CD4-positive, CD25-positive, alpha-beta regulatory T cell (primary cell): ENCODE results near the gene NME7. TPM values are rescaled to one million over a fixed set of nuclear protein-coding genes. Genes with fewer than 3 reads are reported as not detected.
"Not testable (repeated sequence)": the region's sequence is repeated elsewhere in the genome, so short reads cannot be mapped to it uniquely, and the experiment has no call there.

ENCODE experiments used
- ATAC-seq, 2 donors: fragments of 150-1000 bp; cut with Tn5 transposase; one replicate each; pipeline ENCODE4 v1.10.0; 2021; ENCODE audit warnings: low read depth in 2 of 2, moderate number of reproducible peaks in 2 of 2, moderate library complexity in 1 of 2
- DNase-seq, 3 donors: peaks; one replicate each; pipeline versions ENCODE4 v3.0.0 to v3.0.0-alpha.2; 2012 to 2022; ENCODE audit warnings: mixed read lengths in 1 of 3
- H3K27ac ChIP-seq: one replicate; pipeline ENCODE4 v1.7.0; 2013; ENCODE audit warnings: mild to moderate bottlenecking, low read length; ENCODE audit not compliant: insufficient read depth, poor library complexity, severe bottlenecking
- H3K27me3 ChIP-seq: one replicate; pipeline ENCODE4 v1.7.0; 2013; ENCODE audit warnings: low read length; ENCODE audit not compliant: control insufficient read depth, insufficient read depth
- H3K36me3 ChIP-seq: one replicate; pipeline ENCODE4 v1.7.0; 2013; ENCODE audit warnings: mild to moderate bottlenecking, low read length, moderate library complexity; ENCODE audit not compliant: control insufficient read depth, insufficient read depth
- H3K4me1 ChIP-seq: 2 replicates; pipeline ENCODE4 v1.7.0; 2013; ENCODE audit warnings: mild to moderate bottlenecking, low read length; ENCODE audit not compliant: insufficient read depth, control insufficient read depth, poor library complexity, severe bottlenecking
- H3K4me3 ChIP-seq: one replicate; pipeline ENCODE4 v1.7.0; 2013; ENCODE audit warnings: low read depth, mild to moderate bottlenecking, low read length, moderate library complexity
- H3K9me3 ChIP-seq, 2 experiments: 1 replicate in 1 of 2; 2 replicates in 1 of 2; pipeline ENCODE4 v1.7.0; 2013; ENCODE audit warnings: low read length in 2 of 2, mild to moderate bottlenecking in 1 of 2, moderate library complexity in 1 of 2; ENCODE audit not compliant: control insufficient read depth in 2 of 2
- H3K27ac Mint-ChIP-seq, 3 donors: one replicate each; pipeline ENCODE4 v1.8.0; 2020 to 2022; ENCODE audit warnings: mild to moderate bottlenecking in 3 of 3, mixed read lengths in 3 of 3, moderate library complexity in 2 of 3
- H3K27me3 Mint-ChIP-seq: one replicate; pipeline ENCODE4 v1.8.0; 2022; ENCODE audit warnings: mild to moderate bottlenecking, mixed read lengths
- H3K36me3 Mint-ChIP-seq: one replicate; pipeline ENCODE4 v1.8.0; 2020; ENCODE audit warnings: mixed read lengths
- H3K4me1 Mint-ChIP-seq, 4 donors: one replicate each; pipeline ENCODE4 v1.8.0; 2020 to 2022; ENCODE audit warnings: mixed read lengths in 4 of 4, mild to moderate bottlenecking in 1 of 4
- H3K4me3 Mint-ChIP-seq, 4 donors: one replicate each; pipeline ENCODE4 v1.8.0; 2020 to 2022; ENCODE audit warnings: mild to moderate bottlenecking in 4 of 4, mixed read lengths in 4 of 4, moderate library complexity in 3 of 4
- H3K9me3 Mint-ChIP-seq, 7 donors: one replicate each; pipeline ENCODE4 v1.8.0; 2020 to 2022; ENCODE audit warnings: mixed read lengths in 7 of 7, mild to moderate bottlenecking in 3 of 7, moderate library complexity in 2 of 7
- polyA plus RNA-seq, 4 donors: library from polyadenylated mRNA; unstranded; fragments of 300-500 nt; fragmentation: Illumina TruSeq; gene quantifications; one replicate each; pipeline ENCODE4 v1.2.3, GENCODE V29; 2021
- total RNA-seq: library from RNA; stranded (reverse); gene quantifications from one replicate; pipeline ENCODE4 v1.2.3, GENCODE V29; 2022

Gene NME7
- total and polyA plus RNA-seq, 5 donors from 2014 or later, result 8.3 to 40.2 (median 17.5) TPM

GRCh38 chr1:169196581-169196980, 171.0 kb downstream of the NME7 start:
- Mint-ChIP-seq H3K27me3 (no peaks in the 10 kb centered on the region), H3K4me3 (no peak overlapping the region), H3K9me3 (peaks cover 0 to 12% (median 1%) of the 10 kb centered on the region in 7 donors), H3K36me3 (peaks cover 6% of the 10 kb centered on the region), H3K4me1 (peaks cover 0 to under 1% (median 0%) of the 10 kb centered on the region in 4 donors), H3K27ac (no peak overlapping the region)
- no peaks in the 10 kb centered on the region for H3K4me1 ChIP-seq
- no peaks in the 10 kb centered on the region for H3K36me3 ChIP-seq
- no peaks in the 10 kb centered on the region for H3K9me3 ChIP-seq
- DNase-seq (no peak), ATAC-seq (no peak)
- H3K4me3 ChIP-seq, result no peak overlapping the region
- no peak overlapping the region for H3K27ac ChIP-seq
- no peaks in the 10 kb centered on the region for H3K27me3 ChIP-seq

GRCh38 chr1:169196161-169196560, 171.4 kb downstream of the NME7 start:
- Mint-ChIP-seq H3K4me1 (no peaks in the 10 kb centered on the region), H3K4me3 (no peak overlapping the region), H3K27me3 (no peaks in the 10 kb centered on the region), H3K36me3 (peaks cover 5% of the 10 kb centered on the region), H3K27ac (no peak overlapping the region), H3K9me3 (peaks cover 0 to 12% (median 0%) of the 10 kb centered on the region in 7 donors)
- ATAC-seq, result no peak
- no peak overlapping the region for H3K4me3 ChIP-seq
- H3K27me3 ChIP-seq, result no peaks in the 10 kb centered on the region
- H3K36me3 ChIP-seq, result no peaks in the 10 kb centered on the region
- no peak overlapping the region for H3K27ac ChIP-seq
- no peaks in the 10 kb centered on the region for H3K4me1 ChIP-seq
- no peaks in the 10 kb centered on the region for H3K9me3 ChIP-seq
- no peak for DNase-seq

- H3K9me3 ChIP-seq, result no peaks in the 10 kb centered on the region
- H3K27me3 Mint-ChIP-seq, result no peaks in the 10 kb centered on the region
- no peaks in the 10 kb centered on the region for H3K27me3 ChIP-seq
- no peak overlapping the region for H3K4me3 ChIP-seq
- no peak overlapping the region for H3K4me3 Mint-ChIP-seq
- ATAC-seq, result no peak
- H3K4me1 Mint-ChIP-seq, result no peaks in the 10 kb centered on the region
- no peaks in the 10 kb centered on the region for H3K36me3 ChIP-seq
- no peak overlapping the region for H3K27ac Mint-ChIP-seq
- DNase-seq, result no peak
- H3K9me3 Mint-ChIP-seq, result peaks cover 0 to 11% (median 0%) of the 10 kb centered on the region in 7 donors
- H3K27ac ChIP-seq, result no peak overlapping the region
- H3K36me3 Mint-ChIP-seq, result peaks cover 6% of the 10 kb centered on the region
- no peaks in the 10 kb centered on the region for H3K4me1 ChIP-seq
Observed at GRCh38 chr1:169193191-169193850, 174.3 kb downstream of the NME7 start.

DNA sequence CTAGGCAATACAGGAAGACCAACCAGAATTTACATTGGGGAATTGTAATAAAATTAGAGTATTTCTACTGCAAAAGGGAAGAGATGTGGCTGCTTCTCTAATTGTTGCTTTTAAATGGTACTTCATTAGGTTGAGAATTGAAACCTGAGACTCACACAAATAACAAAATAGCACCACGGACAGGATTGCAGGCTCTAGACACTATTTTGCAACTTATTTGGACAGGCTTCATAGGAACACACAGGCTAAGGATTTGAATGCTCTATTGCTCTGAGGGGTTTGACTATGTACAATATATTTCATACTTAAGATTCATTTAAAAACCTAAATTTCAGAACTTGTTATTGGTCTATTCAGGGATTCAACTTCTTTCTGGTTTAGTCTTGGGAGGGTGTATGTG, 181.5 kb downstream of the NME7 start:
- Histone ChIP-seq H3K36me3 (no peaks in the 10 kb centered on the region), H3K9me3 (no peaks in the 10 kb centered on the region), H3K4me1 (no peaks in the 10 kb centered on the region), H3K4me3 (no peak overlapping the region), H3K27ac (no peak overlapping the region), H3K27me3 (no peaks in the 10 kb centered on the region)
- Mint-ChIP-seq H3K9me3 (peaks cover 0 to 3% (median 0%) of the 10 kb centered on the region in 7 donors), H3K4me1 (no peaks in the 10 kb centered on the region), H3K36me3 (peaks cover 6% of the 10 kb centered on the region), H3K4me3 (no peak overlapping the region), H3K27ac (no peak overlapping the region), H3K27me3 (no peaks in the 10 kb centered on the region)
- DNase-seq (no peak), ATAC-seq (no peak)

DNA sequence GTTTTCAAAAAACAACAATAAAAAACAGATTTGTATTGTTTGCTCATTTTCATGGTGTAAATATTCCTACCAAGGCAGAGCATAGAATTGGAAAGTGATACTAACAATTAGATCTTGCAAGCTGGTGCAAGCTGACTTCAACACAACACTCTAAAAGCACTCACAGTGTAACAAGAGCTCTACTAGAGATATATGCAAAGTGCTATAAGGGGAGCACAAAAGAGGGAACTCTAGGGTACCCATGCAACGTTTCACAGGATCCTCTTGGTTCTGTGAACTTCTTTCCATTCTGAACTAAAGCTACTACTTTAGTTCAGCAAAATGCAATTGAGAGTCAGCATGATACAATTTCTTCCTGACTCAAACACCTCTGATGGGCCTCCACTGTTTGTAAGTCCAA, 182.8 kb downstream of the NME7 start:
- Mint-ChIP-seq H3K27ac (no peak overlapping the region), H3K4me1 (no peaks in the 10 kb centered on the region), H3K36me3 (peaks cover 6% of the 10 kb centered on the region), H3K4me3 (no peak overlapping the region), H3K27me3 (no peaks in the 10 kb centered on the region), H3K9me3 (peaks cover 0 to 3% (median 0%) of the 10 kb centered on the region in 7 donors)
- no peaks in the 10 kb centered on the region for H3K36me3 ChIP-seq
- no peaks in the 10 kb centered on the region for H3K9me3 ChIP-seq
- ATAC-seq (no peak), DNase-seq (no peak)
- no peak overlapping the region for H3K27ac ChIP-seq
- no peaks in the 10 kb centered on the region for H3K27me3 ChIP-seq
- H3K4me3 ChIP-seq, result no peak overlapping the region
- no peaks in the 10 kb centered on the region for H3K4me1 ChIP-seq

DNA sequence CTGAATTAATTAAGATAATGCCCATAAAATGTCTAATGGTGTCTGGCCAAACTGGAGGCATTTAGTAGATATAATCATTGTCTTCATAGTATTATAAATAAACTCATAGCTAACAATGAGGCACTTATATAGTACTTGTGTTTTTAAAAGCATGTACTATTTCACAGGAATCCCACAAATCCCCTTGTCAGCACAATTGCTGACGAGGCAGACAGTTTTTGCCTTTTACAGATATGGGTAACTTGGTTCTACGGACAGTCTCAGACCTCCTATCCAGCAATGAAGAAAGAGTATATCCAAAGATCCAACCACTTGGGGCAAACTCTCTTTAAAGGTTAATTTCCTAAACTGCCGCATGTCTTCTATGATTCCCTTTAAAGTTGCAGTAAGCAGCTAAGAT, 187.4 kb downstream of the NME7 start:
- H3K4me3 ChIP-seq, result no peak overlapping the region
- H3K27me3 ChIP-seq, result no peaks in the 10 kb centered on the region
- no peaks in the 10 kb centered on the region for H3K4me1 ChIP-seq
- peaks cover 0 to 5% (median 0%) of the 10 kb centered on the region in 7 donors for H3K9me3 Mint-ChIP-seq
- no peaks in the 10 kb centered on the region for H3K36me3 ChIP-seq
- H3K36me3 Mint-ChIP-seq, result no peaks in the 10 kb centered on the region
- no peaks in the 10 kb centered on the region for H3K27me3 Mint-ChIP-seq
- H3K27ac ChIP-seq, result no peak overlapping the region
- H3K4me3 Mint-ChIP-seq, result no peak overlapping the region
- no peak overlapping the region for H3K27ac Mint-ChIP-seq
- H3K9me3 ChIP-seq, result no peaks in the 10 kb centered on the region
- peaks cover 0 to 2% (median 0%) of the 10 kb centered on the region in 4 donors for H3K4me1 Mint-ChIP-seq
- DNase-seq (no peak), ATAC-seq (no peak)

DNA sequence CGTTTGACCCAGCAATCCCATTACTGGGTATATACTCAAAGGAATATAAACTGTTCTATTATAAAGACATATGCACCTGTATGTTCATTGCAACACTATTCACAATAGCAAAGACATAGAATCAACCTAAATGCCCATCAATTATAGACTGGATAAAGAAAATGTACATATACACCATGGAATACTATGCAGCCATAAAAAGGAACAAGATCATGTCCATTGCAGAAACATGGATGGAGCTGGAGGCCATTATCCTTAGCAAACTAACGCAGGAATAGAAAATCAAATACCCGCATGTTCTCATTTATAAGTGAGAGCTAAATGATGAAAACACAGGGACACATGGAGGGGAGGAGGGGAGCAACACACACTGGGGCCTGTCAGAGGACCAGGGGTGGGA, 188.2 kb downstream of the NME7 start:
- H3K36me3 ChIP-seq, H3K27me3 Mint-ChIP-seq, H3K9me3 Mint-ChIP-seq, H3K4me3 ChIP-seq, H3K27ac ChIP-seq, DNase-seq, H3K4me1 ChIP-seq, ATAC-seq, H3K27ac Mint-ChIP-seq, H3K36me3 Mint-ChIP-seq, H3K9me3 ChIP-seq, H3K27me3 ChIP-seq, H3K4me1 Mint-ChIP-seq, H3K4me3 Mint-ChIP-seq: not testable (repeated sequence)

DNA sequence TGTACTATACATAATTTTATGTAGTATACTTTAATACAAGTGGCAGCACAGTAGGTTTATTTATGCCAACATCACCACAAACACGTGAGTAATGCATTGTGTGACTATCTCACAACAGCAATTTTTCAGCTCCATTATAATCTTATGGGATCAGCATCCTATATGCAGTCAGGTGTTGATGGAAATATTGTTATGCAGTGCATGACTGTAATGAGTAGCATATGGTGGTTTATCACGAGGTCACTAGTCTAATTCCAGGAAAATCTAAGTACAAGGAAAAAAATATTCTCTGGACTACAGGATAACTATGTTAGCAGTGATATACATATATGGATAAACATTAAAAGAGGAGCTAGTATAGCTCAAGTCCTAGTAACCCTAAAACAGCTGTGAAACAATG, 192.1 kb downstream of the NME7 start:
- Histone ChIP-seq H3K36me3 (no peaks in the 10 kb centered on the region), H3K4me3 (no peak overlapping the region), H3K4me1 (no peaks in the 10 kb centered on the region), H3K9me3 (no peaks in the 10 kb centered on the region), H3K27ac (no peak overlapping the region), H3K27me3 (no peaks in the 10 kb centered on the region)
- Mint-ChIP-seq H3K27me3 (no peaks in the 10 kb centered on the region), H3K36me3 (no peaks in the 10 kb centered on the region), H3K4me1 (peaks cover 0 to 2% (median 0%) of the 10 kb centered on the region in 4 donors), H3K4me3 (no peak overlapping the region), H3K27ac (no peak overlapping the region), H3K9me3 (peaks cover 0 to 2% (median 0%) of the 10 kb centered on the region in 7 donors)
- no peak for DNase-seq
- no peak for ATAC-seq
